HepG2 (cell line): Measurements from ENCODE around the gene TH. TPM values are rescaled to one million over a fixed set of nuclear protein-coding genes. Genes with fewer than 3 reads are reported as not detected.

Experiments
- ATAC-seq: fragments of 200-7000 bp; cut with Tn5 transposase; 3 replicates; pipeline ENCODE4 v1.9.1; 2020; ENCODE audit warnings: mild to moderate bottlenecking, moderate library complexity
- BruUV-seq: library from RNA; stranded (reverse); fragments of 400-500 nt; replicated peaks from 2 replicates; lab custom pipeline; 2021; lab: Mats Ljungman, UMichigan
- CTCF ChIA-PET: fragments of 300-600 bp; formaldehyde crosslinking; extraction: SDS; loops from one replicate; lab custom pipeline; 2021; ENCODE audit warnings: low total read pairs, inconsistent platforms, low intra/inter-chr PET ratio; lab: Yijun Ruan, JAX
- POLR2A ChIA-PET: fragments of 350-600 bp; sonication (Branson Sonifier 250); formaldehyde crosslinking; loops from one replicate; lab custom pipeline; 2020; ENCODE audit warnings: antibody characterized with exemption, inconsistent platforms; lab: Yijun Ruan, JAX
- DNase-seq: peaks from one replicate; pipeline ENCODE4 v3.0.0-alpha.2; 2015; ENCODE audit warnings: low spot score
- FAIRE-seq: peaks from 3 replicates; lab custom pipeline; 2011; peaks lifted over from hg19 to GRCh38; lab: Jason Lieb, UNC
- H2AFZ ChIP-seq: one replicate; pipeline ENCODE4 v1.6.1; 2011; ENCODE audit warnings: low read length, inconsistent platforms
- H3K27ac ChIP-seq: fragments of 300-600 bp; 3 replicates; pipeline ENCODE4 v1.8.0; 2011; ENCODE audit warnings: mixed run types, mild to moderate bottlenecking, mixed read lengths, low read length, inconsistent platforms; ENCODE audit not compliant: insufficient read depth; ENCODE audit errors: extremely low read length
- H3K27me3 ChIP-seq, 2 experiments: fragments of 200-600 bp in 1 of 2; 2 replicates in 1 of 2; 3 replicates in 1 of 2; pipeline versions ENCODE4 v1.6.0 to v1.8.0; 2011; ENCODE audit warnings: low read length in 2 of 2, mild to moderate bottlenecking in 2 of 2, moderate library complexity in 2 of 2, inconsistent platforms in 1 of 2; ENCODE audit not compliant: insufficient read depth in 2 of 2, control insufficient read depth in 1 of 2
- H3K36me3 ChIP-seq, 2 experiments: fragments of 200-600 bp in 1 of 2; replicated peaks in 1 of 2; 2 replicates in 1 of 2; 3 replicates in 1 of 2; pipeline versions ENCODE4 v1.5.1 to v1.8.0; 2011; ENCODE audit warnings: low read length in 2 of 2, inconsistent platforms in 1 of 2; ENCODE audit not compliant: insufficient read depth in 2 of 2, control insufficient read depth in 1 of 2
- H3K4me1 ChIP-seq: 2 replicates; pipeline ENCODE4 v1.5.1; 2012; ENCODE audit warnings: low read length, inconsistent platforms; ENCODE audit not compliant: insufficient read depth
- H3K4me2 ChIP-seq: 2 replicates; pipeline ENCODE4 v1.6.0; 2011; ENCODE audit warnings: low read depth, low read length, inconsistent platforms
- H3K4me3 ChIP-seq, 3 experiments: fragments of 200-600 bp in 1 of 3; sonication (generic), shearing (Covaris generic) in 1 of 3; replicated peaks in 1 of 3; 2 replicates each; pipeline ENCODE4 v1.5.1; 2011 to 2016; ENCODE audit warnings: low read length in 3 of 3, inconsistent platforms in 2 of 3, low read depth in 2 of 3, mild to moderate bottlenecking in 2 of 3, control low read depth in 1 of 3, mixed read lengths in 1 of 3; ENCODE audit not compliant: insufficient read depth in 1 of 3
- H3K79me2 ChIP-seq: one replicate; pipeline ENCODE4 v1.6.1; 2011; ENCODE audit warnings: low read length, inconsistent platforms; ENCODE audit not compliant: insufficient read depth
- H3K9ac ChIP-seq: 2 replicates; pipeline ENCODE4 v1.6.0; 2011; ENCODE audit warnings: mild to moderate bottlenecking, low read depth, low read length, inconsistent platforms; ENCODE audit not compliant: insufficient read depth
- H3K9me3 ChIP-seq: 2 replicates; pipeline ENCODE4 v1.5.1; 2012; ENCODE audit warnings: mild to moderate bottlenecking, low read length
- H4K20me1 ChIP-seq: 2 replicates; pipeline ENCODE4 v1.6.0; 2011; ENCODE audit warnings: inconsistent platforms, mild to moderate bottlenecking, low read length, moderate library complexity; ENCODE audit not compliant: insufficient read depth
- CSRNP2 ChIP-seq: sonication (generic); formaldehyde crosslinking; conservative IDR thresholded peaks from 2 replicates; pipeline ENCODE4 v1.8.0; 2022; ENCODE audit warnings: low read depth, missing genetic modification reagents
- FLYWCH1 ChIP-seq: sonication (generic); formaldehyde crosslinking; IDR thresholded peaks from 2 replicates; pipeline ENCODE4 v1.8.1; 2023; ENCODE audit warnings: mild to moderate bottlenecking, missing genetic modification reagents
- TFE3 ChIP-seq: IDR thresholded peaks from 2 replicates; pipeline ENCODE4 v1.6.1; 2016
- ZNF205 ChIP-seq: IDR thresholded peaks from 2 replicates; pipeline ENCODE4 v1.6.1; 2018; ENCODE audit warnings: missing biosample characterization, missing genetic modification reagents
- ZNF549 ChIP-seq: sonication (generic); formaldehyde crosslinking; IDR thresholded peaks from 2 replicates; pipeline ENCODE4 v1.5.0; 2020; ENCODE audit warnings: missing genetic modification reagents
- ZNF607 ChIP-seq: sonication (generic); formaldehyde crosslinking; IDR thresholded peaks from 2 replicates; pipeline ENCODE4 v1.5.1; 2020; ENCODE audit warnings: missing genetic modification reagents, mild to moderate bottlenecking, borderline replicate concordance
- ZNF670 ChIP-seq: sonication (generic); formaldehyde crosslinking; IDR thresholded peaks from 2 replicates; pipeline ENCODE4 v1.8.0; 2022; ENCODE audit warnings: mild to moderate bottlenecking, missing genetic modification reagents, borderline replicate concordance
- ZNF737 ChIP-seq: sonication (generic); formaldehyde crosslinking; IDR thresholded peaks from 2 replicates; pipeline ENCODE4 v1.5.0; 2020; ENCODE audit warnings: missing genetic modification reagents, mild to moderate bottlenecking, borderline replicate concordance
- ZNF839 ChIP-seq: sonication (generic); formaldehyde crosslinking; IDR thresholded peaks from 2 replicates; pipeline ENCODE4 v1.4.0; 2020; ENCODE audit warnings: missing genetic modification reagents, mild to moderate bottlenecking, borderline replicate concordance
- ZSCAN22 ChIP-seq: sonication (generic); formaldehyde crosslinking; IDR thresholded peaks from 2 replicates; pipeline ENCODE4 v1.4.0; 2020; ENCODE audit warnings: mild to moderate bottlenecking, missing genetic modification reagents
- WGBS: methylation state at CpG from one replicate; pipeline ENCODE4 v1.1.6; 2017; ENCODE audit warnings: low lambda C conversion rate; 5-methylcytosine and 5-hydroxymethylcytosine counted together
- in situ Hi-C: cut with HindIII; loops from 2 replicates; pipeline ENCODE4 v1.10.0; 2017; ENCODE audit warnings: low pct_unique_long_range_greater_than_20kb; ENCODE audit not compliant: extremely low pct_ligation_motif_present
- intact Hi-C: fragments of 100-400 bp; cut with micrococcal nuclease; formaldehyde crosslinking; loops from one replicate; pipeline ENCODE4 v1.10.0; 2022; ENCODE audit not compliant: unreplicated experiment
- polyA plus RNA-seq, 8 experiments: library from polyadenylated mRNA; depleted of rRNA in 3 of 8; stranded (reverse) in 7 of 8; unstranded in 1 of 8; fragments of >200 nt; fragmentation: Illumina TruSeq in 4 of 8; extraction: Trizol in 4 of 8; gene quantifications; 2 replicates each; pipeline versions ENCODE4 v1.2.1 to v1.2.3, GENCODE V29; 2011 to 2016; ENCODE audit warnings: low read depth in 4 of 8, missing spikeins in 1 of 8, mixed read lengths in 1 of 8; ENCODE audit not compliant: insufficient read depth in 1 of 8
- total RNA-seq, 5 experiments: library from RNA; depleted of rRNA; stranded (reverse); fragments of >200 nt; fragmentation: Illumina TruSeq; extraction: Trizol; gene quantifications; 2 replicates each; pipeline ENCODE4 v1.2.3, GENCODE V29; 2016; ENCODE audit warnings: low read depth in 1 of 5

Gene TH
- total and polyA plus RNA-seq, 2 of the 13 experiments (the other 11 are each of a cell fraction or from before 2014, with no cell fraction given): 0.36 TPM; not detected in 1

- 0 out of 2 replicates have a peak, but pooled peaks cover 5% of the 10 kb centered on the region for H3K4me1 ChIP-seq
- no peak overlapping the region for H2AFZ ChIP-seq
- TF ChIP-seq ZNF670 (CRISPR knock-in tag) (no peak), ZNF549 (CRISPR knock-in tag) (no peak), ZSCAN22 (CRISPR knock-in tag) (no peak), ZNF205 (no peak), ZNF737 (CRISPR knock-in tag) (no peak), CSRNP2 (CRISPR knock-in tag) (no peak), ZNF839 (no peak)
- in situ Hi-C loops: no loop called here
- H4K20me1 ChIP-seq: no peaks in the 10 kb centered on the region
- no peak overlapping the region for H3K4me2 ChIP-seq
- 22% methylated on average over 10 of the region's 22 CpGs for WGBS
- no peaks in the 10 kb centered on the region for H3K79me2 ChIP-seq
- no peaks in the 10 kb centered on the region for H3K9me3 ChIP-seq
- H3K27me3 ChIP-seq: peaks cover 30 to 84% of the 10 kb centered on the region in 2 experiments
- ChIA-PET POLR2A (no interaction called here), CTCF (no interaction called here)
- no peak overlapping the region for H3K27ac ChIP-seq
- H3K4me3 ChIP-seq: no peak overlapping the region
- DNase-seq (no peak), ATAC-seq (no peak), FAIRE-seq (no peak)
- H3K9ac ChIP-seq: no peak overlapping the region
- intact Hi-C loops: no loop called here
- no peaks in the 10 kb centered on the region for H3K36me3 ChIP-seq
- BruUV-seq: no TSS peak
Measured at GRCh38 chr11:2164081-2164480, 7.5 kb downstream of the TH start.

- no peak overlapping the region for H3K4me3 ChIP-seq
- H3K9me3 ChIP-seq: no peaks in the 10 kb centered on the region
- no peaks in the 10 kb centered on the region for H4K20me1 ChIP-seq
- H3K4me1 ChIP-seq: no peaks in the 10 kb centered on the region
- FAIRE-seq: no peak
- H3K9ac ChIP-seq: no peak overlapping the region
- no peak overlapping the region for H3K4me2 ChIP-seq
- CTCF ChIA-PET: no interaction called here
- H3K27ac ChIP-seq: no peak overlapping the region
- DNase-seq: no peak
- no peak for TF ChIP-seq TFE3
- no peak for TF ChIP-seq FLYWCH1 (CRISPR knock-in tag)
- no peak for TF ChIP-seq ZNF607 (CRISPR knock-in tag)
- H2AFZ ChIP-seq: no peak overlapping the region
- BruUV-seq: no TSS peak
- POLR2A ChIA-PET: no interaction called here
- in situ Hi-C loops (no loop called here), intact Hi-C loops (no loop called here)
- no peak for ATAC-seq
- H3K36me3 ChIP-seq: no peaks in the 10 kb centered on the region
- WGBS: no CpG with 5 or more reads among the region's 12 CpGs
- H3K79me2 ChIP-seq: no peaks in the 10 kb centered on the region
- H3K27me3 ChIP-seq: peaks cover 26 to 85% of the 10 kb centered on the region in 2 experiments
Measured at GRCh38 chr11:2163428-2163978, 8.1 kb downstream of the TH start.
